Suprapubic skin (tissue), 3 donors: Measurements from ENCODE around the gene MED29.

Experiments used
- EP300 ChIP-seq: sonication (generic); formaldehyde crosslinking; IDR thresholded peaks from one replicate; pipeline ENCODE4 v1.6.1; 2017; ENCODE audit warnings: antibody characterized with exemption
- TF ChIP-seq, protein P1 (sequence below), 2 donors: fragments of 200-600 bp in 1 of 2; fragments of 450-650 bp in 1 of 2; sonication (generic) in 1 of 2; IDR thresholded peaks; one replicate each; pipeline ENCODE4 v1.5.1; 2016 to 2019; ENCODE audit warnings: antibody characterized with exemption in 2 of 2, mild to moderate bottlenecking in 1 of 2, moderate library complexity in 1 of 2

DNA sequence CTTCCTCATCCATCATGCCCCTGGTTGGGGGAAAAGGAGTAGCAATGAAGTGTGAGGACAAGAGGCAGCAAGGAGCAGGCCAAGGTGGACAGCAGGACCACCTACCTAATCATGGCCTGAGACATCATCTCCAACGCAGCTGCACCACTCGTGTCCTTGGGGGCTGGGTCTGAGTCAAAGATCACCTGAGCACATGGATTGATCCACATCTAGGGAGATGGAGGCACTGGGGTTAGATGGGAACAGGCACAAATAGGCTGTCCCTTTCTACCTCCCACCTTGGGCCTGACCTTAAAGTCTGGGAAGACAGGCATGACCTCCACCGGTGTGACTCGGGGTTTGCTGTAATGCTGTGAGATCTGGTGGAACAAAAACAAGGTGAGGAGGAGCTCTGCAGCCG lies 2.5 kb upstream of the MED29 start:
- TF ChIP-seq, protein P1, sequence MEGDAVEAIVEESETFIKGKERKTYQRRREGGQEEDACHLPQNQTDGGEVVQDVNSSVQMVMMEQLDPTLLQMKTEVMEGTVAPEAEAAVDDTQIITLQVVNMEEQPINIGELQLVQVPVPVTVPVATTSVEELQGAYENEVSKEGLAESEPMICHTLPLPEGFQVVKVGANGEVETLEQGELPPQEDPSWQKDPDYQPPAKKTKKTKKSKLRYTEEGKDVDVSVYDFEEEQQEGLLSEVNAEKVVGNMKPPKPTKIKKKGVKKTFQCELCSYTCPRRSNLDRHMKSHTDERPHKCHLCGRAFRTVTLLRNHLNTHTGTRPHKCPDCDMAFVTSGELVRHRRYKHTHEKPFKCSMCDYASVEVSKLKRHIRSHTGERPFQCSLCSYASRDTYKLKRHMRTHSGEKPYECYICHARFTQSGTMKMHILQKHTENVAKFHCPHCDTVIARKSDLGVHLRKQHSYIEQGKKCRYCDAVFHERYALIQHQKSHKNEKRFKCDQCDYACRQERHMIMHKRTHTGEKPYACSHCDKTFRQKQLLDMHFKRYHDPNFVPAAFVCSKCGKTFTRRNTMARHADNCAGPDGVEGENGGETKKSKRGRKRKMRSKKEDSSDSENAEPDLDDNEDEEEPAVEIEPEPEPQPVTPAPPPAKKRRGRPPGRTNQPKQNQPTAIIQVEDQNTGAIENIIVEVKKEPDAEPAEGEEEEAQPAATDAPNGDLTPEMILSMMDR (IDR thresholded peaks at IDR 0.05) = no peak
- no peak for TF ChIP-seq EP300
